Measurements from ENCODE around the gene BCAS1.

GRCh38 chr20:53981752-53982437 lies 88.5 kb downstream of the BCAS1 start:
- TF ChIP-seq, protein P1, sequence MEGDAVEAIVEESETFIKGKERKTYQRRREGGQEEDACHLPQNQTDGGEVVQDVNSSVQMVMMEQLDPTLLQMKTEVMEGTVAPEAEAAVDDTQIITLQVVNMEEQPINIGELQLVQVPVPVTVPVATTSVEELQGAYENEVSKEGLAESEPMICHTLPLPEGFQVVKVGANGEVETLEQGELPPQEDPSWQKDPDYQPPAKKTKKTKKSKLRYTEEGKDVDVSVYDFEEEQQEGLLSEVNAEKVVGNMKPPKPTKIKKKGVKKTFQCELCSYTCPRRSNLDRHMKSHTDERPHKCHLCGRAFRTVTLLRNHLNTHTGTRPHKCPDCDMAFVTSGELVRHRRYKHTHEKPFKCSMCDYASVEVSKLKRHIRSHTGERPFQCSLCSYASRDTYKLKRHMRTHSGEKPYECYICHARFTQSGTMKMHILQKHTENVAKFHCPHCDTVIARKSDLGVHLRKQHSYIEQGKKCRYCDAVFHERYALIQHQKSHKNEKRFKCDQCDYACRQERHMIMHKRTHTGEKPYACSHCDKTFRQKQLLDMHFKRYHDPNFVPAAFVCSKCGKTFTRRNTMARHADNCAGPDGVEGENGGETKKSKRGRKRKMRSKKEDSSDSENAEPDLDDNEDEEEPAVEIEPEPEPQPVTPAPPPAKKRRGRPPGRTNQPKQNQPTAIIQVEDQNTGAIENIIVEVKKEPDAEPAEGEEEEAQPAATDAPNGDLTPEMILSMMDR (IDR thresholded peaks at IDR 0.05 in 4 of 5, conservative IDR thresholded peaks at IDR 0.05 in 1 of 5), result no peak
- TF ChIP-seq POLR2A (IDR thresholded peaks at IDR 0.05), result no peak
